ENCODE measurements around the gene CCNA2. TPM values are rescaled to one million over a fixed set of nuclear protein-coding genes. Genes with fewer than 3 reads are reported as not detected.

Gene CCNA2
- total RNA-seq, 1 donor from 2014 or later: 6.2 TPM

- Mint-ChIP-seq H3K27me3 (ENCODE audit: low read depth, unreplicated experiment) (no peaks in the 10 kb centered on the region), H3K9me3 (ENCODE audit: unreplicated experiment) (no peaks in the 10 kb centered on the region), H3K4me3 (ENCODE audit: unreplicated experiment) (no peak overlapping the region), H3K4me1 (ENCODE audit: low read depth, unreplicated experiment) (no peaks in the 10 kb centered on the region), H3K36me3 (ENCODE audit: low read depth, unreplicated experiment) (peaks cover 6% of the 10 kb centered on the region), H3K27ac (ENCODE audit: unreplicated experiment) (no peak overlapping the region)
- DNase-seq (ENCODE audit: low read depth) (no peak), FAIRE-seq (no peak)
- Histone ChIP-seq H4K20me1 (ENCODE audit: insufficient read depth, low read length) (no peaks in the 10 kb centered on the region), H3K79me2 (ENCODE audit: insufficient read depth, low read length) (no peaks in the 10 kb centered on the region), H3K4me2 (ENCODE audit: low read length) (no peak overlapping the region), H3K27ac (ENCODE audit: low read depth, low read length) (no peak overlapping the region), H3K27me3 (ENCODE audit: insufficient read depth, low read length) (no peaks in the 10 kb centered on the region), H3K4me3 (ENCODE audit: insufficient read depth, low read depth, low read length) (no peak overlapping the region), H3K4me1 (ENCODE audit: insufficient read depth, low read length) (no peaks in the 10 kb centered on the region), H3K9me3 (ENCODE audit: insufficient read depth, low read depth, low read length) (no peaks in the 10 kb centered on the region), H3K9ac (ENCODE audit: low read length) (no peak overlapping the region), H3K36me3 (ENCODE audit: insufficient read depth, low read length) (peaks cover 13% of the 10 kb centered on the region), H2AFZ (ENCODE audit: low read depth, low read length) (no peak overlapping the region)
- TF ChIP-seq, protein P1, sequence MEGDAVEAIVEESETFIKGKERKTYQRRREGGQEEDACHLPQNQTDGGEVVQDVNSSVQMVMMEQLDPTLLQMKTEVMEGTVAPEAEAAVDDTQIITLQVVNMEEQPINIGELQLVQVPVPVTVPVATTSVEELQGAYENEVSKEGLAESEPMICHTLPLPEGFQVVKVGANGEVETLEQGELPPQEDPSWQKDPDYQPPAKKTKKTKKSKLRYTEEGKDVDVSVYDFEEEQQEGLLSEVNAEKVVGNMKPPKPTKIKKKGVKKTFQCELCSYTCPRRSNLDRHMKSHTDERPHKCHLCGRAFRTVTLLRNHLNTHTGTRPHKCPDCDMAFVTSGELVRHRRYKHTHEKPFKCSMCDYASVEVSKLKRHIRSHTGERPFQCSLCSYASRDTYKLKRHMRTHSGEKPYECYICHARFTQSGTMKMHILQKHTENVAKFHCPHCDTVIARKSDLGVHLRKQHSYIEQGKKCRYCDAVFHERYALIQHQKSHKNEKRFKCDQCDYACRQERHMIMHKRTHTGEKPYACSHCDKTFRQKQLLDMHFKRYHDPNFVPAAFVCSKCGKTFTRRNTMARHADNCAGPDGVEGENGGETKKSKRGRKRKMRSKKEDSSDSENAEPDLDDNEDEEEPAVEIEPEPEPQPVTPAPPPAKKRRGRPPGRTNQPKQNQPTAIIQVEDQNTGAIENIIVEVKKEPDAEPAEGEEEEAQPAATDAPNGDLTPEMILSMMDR (IDR thresholded peaks at IDR 0.05; ENCODE audit: insufficient read depth, low read depth, low read length): no peak
- TF ChIP-seq EZH2 (IDR thresholded peaks at IDR 0.05; ENCODE audit: insufficient read depth, low read length): no peak
Measured at GRCh38 chr4:121851354-121851753, 27.7 kb upstream of the CCNA2 start.

DNA sequence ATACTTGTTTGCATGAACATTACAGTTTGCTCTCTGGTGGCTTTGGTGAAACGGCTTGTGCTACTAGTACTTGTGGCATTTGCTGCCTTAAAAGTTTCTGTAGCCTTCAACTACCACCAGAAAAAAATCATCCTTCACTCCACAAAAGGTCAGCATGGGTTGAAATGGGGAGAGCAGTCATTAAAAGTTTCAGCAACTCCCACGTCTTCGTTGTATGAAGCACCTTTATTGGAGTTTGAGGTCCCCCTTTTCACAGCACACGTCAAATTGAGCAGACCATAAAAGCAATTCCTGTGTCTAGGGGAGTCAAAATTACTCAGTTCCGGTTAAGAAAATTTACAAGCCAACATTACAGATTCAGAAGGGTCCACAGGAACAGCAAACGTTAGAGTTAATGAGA, 23.0 kb upstream of the CCNA2 start:
- H3K36me3 Mint-ChIP-seq (ENCODE audit: low read depth, unreplicated experiment): peaks cover 2% of the 10 kb centered on the region
- no peak overlapping the region for H2AFZ ChIP-seq (ENCODE audit: low read depth, low read length)
- H3K4me3 Mint-ChIP-seq (ENCODE audit: unreplicated experiment): no peak overlapping the region
- H3K4me1 ChIP-seq (ENCODE audit: insufficient read depth, low read length): no peaks in the 10 kb centered on the region
- TF ChIP-seq, protein P1 (IDR thresholded peaks at IDR 0.05; ENCODE audit: insufficient read depth, low read depth, low read length): no peak
- TF ChIP-seq EZH2 (IDR thresholded peaks at IDR 0.05; ENCODE audit: insufficient read depth, low read length): no peak
- no peak overlapping the region for H3K27ac ChIP-seq (ENCODE audit: low read depth, low read length)
- H3K4me1 Mint-ChIP-seq (ENCODE audit: low read depth, unreplicated experiment): no peaks in the 10 kb centered on the region
- no peaks in the 10 kb centered on the region for H3K9me3 ChIP-seq (ENCODE audit: insufficient read depth, low read depth, low read length)
- DNase-seq (ENCODE audit: low read depth) (no peak), FAIRE-seq (no peak)
- H3K36me3 ChIP-seq (ENCODE audit: insufficient read depth, low read length): peaks cover 22% of the 10 kb centered on the region
- no peaks in the 10 kb centered on the region for H3K79me2 ChIP-seq (ENCODE audit: insufficient read depth, low read length)
- no peaks in the 10 kb centered on the region for H3K27me3 ChIP-seq (ENCODE audit: insufficient read depth, low read length)
- H3K27ac Mint-ChIP-seq (ENCODE audit: unreplicated experiment): no peak overlapping the region
- no peak overlapping the region for H3K9ac ChIP-seq (ENCODE audit: low read length)
- H3K4me2 ChIP-seq (ENCODE audit: low read length): no peak overlapping the region
- no peak overlapping the region for H3K4me3 ChIP-seq (ENCODE audit: insufficient read depth, low read depth, low read length)
- no peaks in the 10 kb centered on the region for H3K9me3 Mint-ChIP-seq (ENCODE audit: unreplicated experiment)
- H4K20me1 ChIP-seq (ENCODE audit: insufficient read depth, low read length): no peaks in the 10 kb centered on the region
- no peaks in the 10 kb centered on the region for H3K27me3 Mint-ChIP-seq (ENCODE audit: low read depth, unreplicated experiment)

DNA sequence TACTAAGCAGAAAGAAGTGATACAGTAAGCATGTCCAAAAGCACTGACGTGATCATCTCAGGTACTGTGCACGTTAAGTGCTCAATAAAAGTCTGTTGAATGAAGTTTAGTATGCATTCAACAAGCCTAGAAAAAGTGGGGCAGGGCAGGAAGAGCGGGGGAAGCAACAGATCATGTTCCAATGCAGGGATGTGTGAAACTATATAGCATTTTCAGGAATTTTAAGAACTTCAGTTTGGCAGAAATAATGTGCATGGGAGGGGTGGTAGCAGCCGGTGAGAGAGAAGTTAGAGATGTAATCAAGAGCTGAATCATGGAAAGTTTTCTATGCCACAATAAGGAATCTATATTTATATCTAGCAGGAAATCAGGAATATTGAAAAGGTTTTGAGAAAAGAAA, 19.2 kb upstream of the CCNA2 start:
- FAIRE-seq: no peak
- H2AFZ ChIP-seq (ENCODE audit: low read depth, low read length): no peak overlapping the region
- Mint-ChIP-seq H3K4me1 (ENCODE audit: low read depth, unreplicated experiment) (no peaks in the 10 kb centered on the region), H3K4me3 (ENCODE audit: unreplicated experiment) (no peak overlapping the region), H3K27me3 (ENCODE audit: low read depth, unreplicated experiment) (no peaks in the 10 kb centered on the region), H3K9me3 (ENCODE audit: unreplicated experiment) (no peaks in the 10 kb centered on the region), H3K27ac (ENCODE audit: unreplicated experiment) (no peak overlapping the region), H3K36me3 (ENCODE audit: low read depth, unreplicated experiment) (peaks cover 2% of the 10 kb centered on the region)
- H3K79me2 ChIP-seq (ENCODE audit: insufficient read depth, low read length): no peaks in the 10 kb centered on the region
- peaks cover 11% of the 10 kb centered on the region for H3K36me3 ChIP-seq (ENCODE audit: insufficient read depth, low read length)
- H3K4me1 ChIP-seq (ENCODE audit: insufficient read depth, low read length): no peaks in the 10 kb centered on the region
- H3K9me3 ChIP-seq (ENCODE audit: insufficient read depth, low read depth, low read length): no peaks in the 10 kb centered on the region
- no peaks in the 10 kb centered on the region for H3K27me3 ChIP-seq (ENCODE audit: insufficient read depth, low read length)
- no peak overlapping the region for H3K27ac ChIP-seq (ENCODE audit: low read depth, low read length)
- TF ChIP-seq, protein P1 (IDR thresholded peaks at IDR 0.05; ENCODE audit: insufficient read depth, low read depth, low read length): no peak
- no peak for TF ChIP-seq EZH2 (IDR thresholded peaks at IDR 0.05; ENCODE audit: insufficient read depth, low read length)
- H3K4me3 ChIP-seq (ENCODE audit: insufficient read depth, low read depth, low read length): no peak overlapping the region
- H4K20me1 ChIP-seq (ENCODE audit: insufficient read depth, low read length): no peaks in the 10 kb centered on the region
- no peak for DNase-seq (ENCODE audit: low read depth)
- no peak overlapping the region for H3K9ac ChIP-seq (ENCODE audit: low read length)
- H3K4me2 ChIP-seq (ENCODE audit: low read length): no peak overlapping the region
